NCI-H1930 (cell line): ENCODE data around the gene POGZ.

Experiments
- DNase-seq, 2 experiments: peaks; one replicate each; lab custom pipeline; 2025; lab: John Stamatoyannopoulos, UW

The POGZ gene

GRCh38 chr1:151459331-151460046, at the start of gene POGZ:
Gene POGZ (minus strand): TSS chr1:151459494. CDS start chr1:151442204, 17,290 bp downstream.
- peak; percentile 89 to 95 for DNase-seq

- DNase-seq: no peak
Measured at GRCh38 chr1:151508833-151509232, 49.5 kb upstream of the POGZ start.

GRCh38 chr1:151504759-151505158, 45.5 kb upstream of the POGZ start:
- no peak for DNase-seq

GRCh38 chr1:151504252-151504651, 45.0 kb upstream of the POGZ start:
- DNase-seq: no peak

GRCh38 chr1:151502859-151503780, 43.8 kb upstream of the POGZ start:
- no peak for DNase-seq

- no peak for DNase-seq
Measured at GRCh38 chr1:151502035-151502700, 42.9 kb upstream of the POGZ start.

GRCh38 chr1:151501474-151501873, 42.2 kb upstream of the POGZ start:
- DNase-seq: no peak

GRCh38 chr1:151499930-151500329, 40.6 kb upstream of the POGZ start:
- DNase-seq: no peak

GRCh38 chr1:151499365-151499764, 40.1 kb upstream of the POGZ start:
- DNase-seq: no peak

GRCh38 chr1:151495316-151495715, 36.0 kb upstream of the POGZ start:
- no peak for DNase-seq

- no peak for DNase-seq
Measured at GRCh38 chr1:151494741-151495281, 35.5 kb upstream of the POGZ start.

GRCh38 chr1:151493042-151493441, 33.7 kb upstream of the POGZ start:
- no peak for DNase-seq

- no peak for DNase-seq
Measured at GRCh38 chr1:151492120-151492519, 32.8 kb upstream of the POGZ start.

- DNase-seq: no peak
Measured at GRCh38 chr1:151491641-151492040, 32.3 kb upstream of the POGZ start.

GRCh38 chr1:151486557-151486956, 27.3 kb upstream of the POGZ start:
- DNase-seq: no peak

- DNase-seq: peak in 1 of 2 experiments; percentile 18
Measured at GRCh38 chr1:151485685-151486255, 26.5 kb upstream of the POGZ start.

GRCh38 chr1:151482017-151482416, 22.7 kb upstream of the POGZ start:
- no peak for DNase-seq

- no peak for DNase-seq
Measured at GRCh38 chr1:151479462-151479861, 20.2 kb upstream of the POGZ start.

- no peak for DNase-seq
Measured at GRCh38 chr1:151478923-151479322, 19.6 kb upstream of the POGZ start.

- DNase-seq: no peak
Measured at GRCh38 chr1:151478140-151478812, 19.0 kb upstream of the POGZ start.

- DNase-seq: no peak
Measured at GRCh38 chr1:151477066-151477465, 17.8 kb upstream of the POGZ start.
